Neutrophil (primary cell): ENCODE results near the gene MTRFR.

Source experiments
- H3K27ac ChIP-seq: fragments of 200-600 bp; sonication (generic); 2 replicates; pipeline ENCODE4 v1.5.1; 2016; ENCODE audit warnings: mild to moderate bottlenecking, moderate library complexity
- H3K27me3 ChIP-seq: fragments of 200-600 bp; sonication (generic); 2 replicates; pipeline ENCODE4 v1.6.0; 2016; ENCODE audit warnings: mild to moderate bottlenecking
- H3K36me3 ChIP-seq: fragments of 200-600 bp; sonication (generic); 2 replicates; pipeline ENCODE4 v1.5.1; 2017
- H3K4me1 ChIP-seq, 2 experiments: fragments of 200-600 bp in 1 of 2; sonication (generic) in 1 of 2; 1 replicate in 1 of 2; 2 replicates in 1 of 2; pipeline versions ENCODE4 v1.5.1 to v1.6.1; 2013 to 2016; ENCODE audit warnings: low read depth in 1 of 2, low read length in 1 of 2, mild to moderate bottlenecking in 1 of 2, moderate library complexity in 1 of 2; ENCODE audit not compliant: control insufficient read depth in 1 of 2, insufficient read depth in 1 of 2
- H3K4me3 ChIP-seq, 2 experiments: fragments of 200-600 bp in 1 of 2; sonication (generic) in 1 of 2; 1 replicate in 1 of 2; 2 replicates in 1 of 2; pipeline ENCODE4 v1.5.1; 2013 to 2016; ENCODE audit warnings: low read depth in 1 of 2, low read length in 1 of 2, mild to moderate bottlenecking in 1 of 2, moderate library complexity in 1 of 2
- H3K9me3 ChIP-seq: fragments of 200-600 bp; sonication (generic); 2 replicates; pipeline ENCODE4 v1.5.1; 2016
- TF ChIP-seq, protein P1 (sequence below): fragments of 200-600 bp; sonication (generic); IDR thresholded peaks from 2 replicates; pipeline ENCODE4 v1.5.1; 2016; ENCODE audit warnings: antibody characterized with exemption

MTRFR gene

GRCh38 chr12:123288751-123289346 is 55.6 kb downstream of the MTRFR start:
- Histone ChIP-seq H3K4me1 (no peaks in the 10 kb centered on the region), H3K27me3 (no peaks in the 10 kb centered on the region), H3K36me3 (peaks cover 48% of the 10 kb centered on the region), H3K4me3 (no peak overlapping the region), H3K27ac (no peak overlapping the region), H3K9me3 (no peaks in the 10 kb centered on the region)
- TF ChIP-seq, protein P1, sequence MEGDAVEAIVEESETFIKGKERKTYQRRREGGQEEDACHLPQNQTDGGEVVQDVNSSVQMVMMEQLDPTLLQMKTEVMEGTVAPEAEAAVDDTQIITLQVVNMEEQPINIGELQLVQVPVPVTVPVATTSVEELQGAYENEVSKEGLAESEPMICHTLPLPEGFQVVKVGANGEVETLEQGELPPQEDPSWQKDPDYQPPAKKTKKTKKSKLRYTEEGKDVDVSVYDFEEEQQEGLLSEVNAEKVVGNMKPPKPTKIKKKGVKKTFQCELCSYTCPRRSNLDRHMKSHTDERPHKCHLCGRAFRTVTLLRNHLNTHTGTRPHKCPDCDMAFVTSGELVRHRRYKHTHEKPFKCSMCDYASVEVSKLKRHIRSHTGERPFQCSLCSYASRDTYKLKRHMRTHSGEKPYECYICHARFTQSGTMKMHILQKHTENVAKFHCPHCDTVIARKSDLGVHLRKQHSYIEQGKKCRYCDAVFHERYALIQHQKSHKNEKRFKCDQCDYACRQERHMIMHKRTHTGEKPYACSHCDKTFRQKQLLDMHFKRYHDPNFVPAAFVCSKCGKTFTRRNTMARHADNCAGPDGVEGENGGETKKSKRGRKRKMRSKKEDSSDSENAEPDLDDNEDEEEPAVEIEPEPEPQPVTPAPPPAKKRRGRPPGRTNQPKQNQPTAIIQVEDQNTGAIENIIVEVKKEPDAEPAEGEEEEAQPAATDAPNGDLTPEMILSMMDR = no peak

DNA sequence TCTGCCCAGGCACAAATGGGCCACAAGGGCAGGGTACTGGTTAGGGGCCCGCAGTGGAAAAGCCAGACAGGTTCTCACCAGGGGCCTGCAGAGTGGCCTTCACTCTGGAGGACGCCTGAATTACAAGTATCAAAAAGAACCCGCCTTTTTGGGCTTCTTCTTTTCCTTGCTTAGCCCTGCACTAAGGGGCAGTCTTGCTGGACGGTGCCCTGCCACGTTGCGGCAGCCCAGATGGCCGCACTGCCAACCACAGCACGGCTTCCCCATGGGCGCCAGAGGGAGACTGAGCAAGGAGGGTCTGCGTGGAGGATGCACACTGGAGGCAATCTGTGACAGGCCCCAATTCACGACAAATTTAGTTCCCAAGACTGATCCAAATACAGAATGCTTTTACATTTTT is 56.7 kb downstream of the MTRFR start:
- Histone ChIP-seq H3K4me1 (peaks cover 8 to 9% of the 10 kb centered on the region in 2 experiments), H3K36me3 (peaks cover 53% of the 10 kb centered on the region), H3K27ac (no peak overlapping the region), H3K9me3 (no peaks in the 10 kb centered on the region), H3K4me3 (no peak overlapping the region), H3K27me3 (no peaks in the 10 kb centered on the region)
- TF ChIP-seq, protein P1 = no peak

GRCh38 chr12:123293178-123293760 is 60.0 kb downstream of the MTRFR start:
- Histone ChIP-seq H3K9me3 (no peaks in the 10 kb centered on the region), H3K4me3 (no peak overlapping the region), H3K36me3 (peaks cover 85% of the 10 kb centered on the region), H3K4me1 (peaks cover 12 to 13% of the 10 kb centered on the region in 2 experiments), H3K27me3 (no peaks in the 10 kb centered on the region), H3K27ac (peak overlapping the region; percentile 50)
- TF ChIP-seq, protein P1 = no peak

DNA sequence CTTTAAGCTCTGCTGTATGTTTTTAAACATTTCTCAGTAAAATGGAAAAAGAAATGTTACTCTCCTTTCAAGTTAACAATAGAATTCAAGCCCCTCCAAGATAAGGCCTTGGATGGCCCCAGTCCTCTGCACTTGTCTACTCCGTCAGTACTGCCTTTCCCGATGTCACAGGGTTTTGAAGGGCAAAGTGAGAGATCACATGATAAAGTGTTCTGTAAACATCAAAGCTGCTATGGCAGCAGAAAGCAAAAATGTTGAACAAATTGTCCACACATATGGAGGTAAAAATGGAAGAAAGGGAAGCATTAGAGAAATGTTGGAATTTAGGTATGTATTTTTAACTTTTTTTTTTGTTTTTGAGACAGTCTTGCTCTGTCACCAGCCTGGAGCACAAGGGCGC is 71.9 kb downstream of the MTRFR start:
- Histone ChIP-seq H3K9me3 (no peaks in the 10 kb centered on the region), H3K4me1 (no peaks in the 10 kb centered on the region), H3K27me3 (no peaks in the 10 kb centered on the region), H3K36me3 (peaks cover 99% of the 10 kb centered on the region), H3K4me3 (no peak overlapping the region), H3K27ac (no peak overlapping the region)
- TF ChIP-seq, protein P1 = no peak

- Histone ChIP-seq H3K27ac (no peak overlapping the region), H3K9me3 (no peaks in the 10 kb centered on the region), H3K36me3 (peaks cover 99% of the 10 kb centered on the region), H3K4me1 (no peaks in the 10 kb centered on the region), H3K27me3 (no peaks in the 10 kb centered on the region), H3K4me3 (no peak overlapping the region)
- TF ChIP-seq, protein P1 = no peak
These were observed 73.0 kb downstream of the MTRFR start for GRCh38 chr12:123306200-123306599.
